ENCODE data around the gene CATSPER3. TPM values are rescaled to one million over a fixed set of nuclear protein-coding genes. Genes with fewer than 3 reads are reported as not detected.

CATSPER3 gene
- total RNA-seq, 2 experiments from 2014 or later: 0.56 TPM; not detected in 1

- Histone ChIP-seq H3K27ac (ENCODE audit: low read depth in 1 of 2, low read length in 2 of 2) (no peak overlapping the region), H3K9me3 (ENCODE audit: control insufficient read depth in 1 of 2, insufficient read depth in 1 of 2, low read length in 2 of 2) (no peaks in the 10 kb centered on the region), H3K27me3 (ENCODE audit: control insufficient read depth in 1 of 2, insufficient read depth in 2 of 2, low read length in 2 of 2) (no peaks in the 10 kb centered on the region), H3K4me1 (ENCODE audit: insufficient read depth, low read length) (no peaks in the 10 kb centered on the region), H3K36me3 (ENCODE audit: insufficient read depth, low read length) (no peaks in the 10 kb centered on the region), H3K4me3 (ENCODE audit: low read length) (no peak overlapping the region)
- Mint-ChIP-seq H3K4me1 (ENCODE audit: low read depth) (no peaks in the 10 kb centered on the region), H3K9me3 (no peaks in the 10 kb centered on the region), H3K27me3 (peaks cover 4% of the 10 kb centered on the region), H3K4me3 (no peak overlapping the region), H3K27ac (no peak overlapping the region), H3K36me3 (ENCODE audit: low read depth) (no peaks in the 10 kb centered on the region)
- peak in 1 of 14 experiments; percentile 17 for DNase-seq
- TF ChIP-seq CTCF (IDR thresholded peaks at IDR 0.05): no peak
- intact Hi-C loops (cut with DNase I, micrococcal nuclease): no loop called here
- ChIA-PET CTCF (no interaction called here), POLR2A (no interaction called here)
- ATAC-seq (ENCODE audit: poor library complexity): no peak
These were observed 51.6 kb downstream of the CATSPER3 start for GRCh38 chr5:135019314-135019713.

GRCh38 chr5:135020111-135020895 lies 52.6 kb downstream of the CATSPER3 start:
- no peaks in the 10 kb centered on the region for H3K9me3 ChIP-seq (ENCODE audit: control insufficient read depth in 1 of 2, insufficient read depth in 1 of 2, low read length in 2 of 2)
- no peak overlapping the region for H3K4me3 ChIP-seq (ENCODE audit: low read length)
- no peak for TF ChIP-seq CTCF (IDR thresholded peaks at IDR 0.05)
- Mint-ChIP-seq H3K9me3 (no peaks in the 10 kb centered on the region), H3K27me3 (peaks cover 7% of the 10 kb centered on the region), H3K4me3 (no peak overlapping the region), H3K36me3 (ENCODE audit: low read depth) (no peaks in the 10 kb centered on the region), H3K4me1 (ENCODE audit: low read depth) (no peaks in the 10 kb centered on the region), H3K27ac (no peak overlapping the region)
- no peaks in the 10 kb centered on the region for H3K27me3 ChIP-seq (ENCODE audit: control insufficient read depth in 1 of 2, insufficient read depth in 2 of 2, low read length in 2 of 2)
- no peaks in the 10 kb centered on the region for H3K36me3 ChIP-seq (ENCODE audit: insufficient read depth, low read length)
- DNase-seq: peak in 1 of 14 experiments; percentile 26
- no peak overlapping the region for H3K27ac ChIP-seq (ENCODE audit: low read depth in 1 of 2, low read length in 2 of 2)
- ATAC-seq (ENCODE audit: poor library complexity): no peak
- intact Hi-C loops (cut with DNase I, micrococcal nuclease): no loop called here
- no peaks in the 10 kb centered on the region for H3K4me1 ChIP-seq (ENCODE audit: insufficient read depth, low read length)
- ChIA-PET POLR2A (no interaction called here), CTCF (no interaction called here)

GRCh38 chr5:135024956-135025729 lies 57.4 kb downstream of the CATSPER3 start:
- H3K27me3 Mint-ChIP-seq: peaks cover 45% of the 10 kb centered on the region
- H3K27ac Mint-ChIP-seq: no peak overlapping the region
- Histone ChIP-seq H3K27me3 (ENCODE audit: control insufficient read depth in 1 of 2, insufficient read depth in 2 of 2, low read length in 2 of 2) (peaks cover 32 to 42% of the 10 kb centered on the region in 2 experiments), H3K4me1 (ENCODE audit: insufficient read depth, low read length) (peaks cover 13% of the 10 kb centered on the region), H3K4me3 (ENCODE audit: low read length) (no peak overlapping the region), H3K27ac (ENCODE audit: low read depth in 1 of 2, low read length in 2 of 2) (no peak overlapping the region), H3K9me3 (ENCODE audit: control insufficient read depth in 1 of 2, insufficient read depth in 1 of 2, low read length in 2 of 2) (peaks cover 0 to 23% of the 10 kb centered on the region in 2 experiments), H3K36me3 (ENCODE audit: insufficient read depth, low read length) (no peaks in the 10 kb centered on the region)
- POLR2A ChIA-PET: no interaction called here
- H3K4me3 Mint-ChIP-seq: no peak overlapping the region
- intact Hi-C loops (cut with DNase I, micrococcal nuclease): no loop called here
- no peaks in the 10 kb centered on the region for H3K9me3 Mint-ChIP-seq
- ATAC-seq (ENCODE audit: poor library complexity) (no peak), DNase-seq (no peak)
- no peak for TF ChIP-seq CTCF (IDR thresholded peaks at IDR 0.05)
- peaks cover 13% of the 10 kb centered on the region for H3K4me1 Mint-ChIP-seq (ENCODE audit: low read depth)
- CTCF ChIA-PET: no interaction called here
- H3K36me3 Mint-ChIP-seq (ENCODE audit: low read depth): no peaks in the 10 kb centered on the region

All from CD4-positive, alpha-beta T cell (primary cell).